GM19099 (cell line): ENCODE data around the gene DYNLT1.

Experiments used
- POLR2A ChIP-seq: IDR thresholded peaks from 3 replicates; pipeline ENCODE4 v1.6.1; 2011; ENCODE audit warnings: low read depth; ENCODE audit not compliant: insufficient read length; ENCODE audit errors: extremely low read depth

Gene DYNLT1

DNA sequence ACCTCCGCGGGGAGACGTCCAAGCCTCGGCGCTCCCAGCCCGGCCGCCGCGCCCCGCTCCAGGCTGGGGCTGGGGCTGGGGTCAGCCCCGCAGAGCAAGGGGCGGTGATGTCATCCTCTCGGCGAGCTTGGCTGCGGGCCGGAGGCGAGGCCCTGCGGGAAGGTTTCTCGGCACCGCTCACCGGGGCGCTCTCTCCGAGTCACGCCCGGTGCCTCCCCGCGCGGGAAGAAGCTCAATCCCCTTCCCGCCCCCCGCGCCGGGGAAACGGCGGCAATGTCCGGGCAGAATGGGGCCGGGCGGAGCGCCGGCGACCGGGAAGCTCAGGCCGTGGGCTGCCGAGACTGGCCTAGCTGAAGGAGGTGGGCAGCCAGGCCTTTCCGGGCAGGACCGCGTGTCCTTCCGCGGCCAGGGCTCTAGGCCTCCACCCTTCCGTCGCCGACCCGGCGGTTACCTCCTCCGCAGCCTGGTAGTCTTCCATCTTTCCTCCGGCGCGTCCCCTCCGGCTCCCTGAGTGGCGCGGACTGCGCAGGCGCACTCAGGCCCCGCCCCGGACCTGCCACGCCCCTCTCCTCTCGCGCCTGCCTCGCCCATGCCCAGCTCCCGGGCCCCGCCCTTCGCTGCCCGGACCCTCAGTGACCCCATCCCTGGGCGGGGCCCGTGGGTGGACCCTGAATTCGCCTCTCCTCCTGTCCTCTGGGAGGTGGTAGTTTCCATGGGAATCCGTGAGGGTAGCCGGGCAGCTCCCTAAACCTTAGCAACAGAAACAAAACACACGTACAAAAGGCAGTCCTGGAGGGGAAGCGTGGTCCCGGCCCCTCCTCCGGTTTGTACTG lies at the start of gene DYNLT1:
DYNLT1 (minus strand) TSS at position 513 of the 833 bp plus-strand sequence; CDS start at position 478, 35 bp downstream.
- peak; percentile 86 for TF ChIP-seq POLR2A

GRCh38 chr6:158688860-158689259 lies 44.3 kb upstream of the DYNLT1 start:
- TF ChIP-seq POLR2A = no peak

- no peak for TF ChIP-seq POLR2A
Observed at GRCh38 chr6:158687506-158687905, 43.0 kb upstream of the DYNLT1 start.

DNA sequence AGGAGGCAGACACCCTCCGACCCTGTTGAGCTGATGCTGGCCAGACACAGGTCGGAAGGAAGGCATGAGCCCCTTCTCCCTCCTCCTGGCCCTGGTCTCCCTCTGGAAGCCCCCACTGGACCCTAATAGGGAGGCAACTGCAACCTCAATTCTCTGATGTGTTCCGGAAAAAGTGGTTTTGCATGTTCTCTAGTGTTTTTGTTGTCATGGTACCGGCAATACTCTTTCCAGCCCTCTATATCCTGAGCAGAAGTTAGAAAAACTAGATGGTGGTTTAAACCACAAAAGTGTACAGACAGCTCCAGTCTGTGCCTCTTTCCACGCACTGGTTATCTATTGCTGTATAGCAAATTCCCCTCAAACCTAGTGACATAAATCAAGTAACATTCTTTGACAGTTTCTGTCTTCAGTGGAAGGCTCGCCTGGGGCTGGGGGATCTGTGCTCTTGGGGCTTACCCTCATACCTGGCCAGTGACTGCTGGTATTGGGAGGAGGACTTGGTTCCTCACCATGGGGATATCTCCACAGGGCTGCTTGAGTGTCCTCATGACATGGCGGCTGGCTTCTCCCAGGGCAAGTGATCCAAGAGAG lies 42.3 kb upstream of the DYNLT1 start:
- TF ChIP-seq POLR2A = no peak

DNA sequence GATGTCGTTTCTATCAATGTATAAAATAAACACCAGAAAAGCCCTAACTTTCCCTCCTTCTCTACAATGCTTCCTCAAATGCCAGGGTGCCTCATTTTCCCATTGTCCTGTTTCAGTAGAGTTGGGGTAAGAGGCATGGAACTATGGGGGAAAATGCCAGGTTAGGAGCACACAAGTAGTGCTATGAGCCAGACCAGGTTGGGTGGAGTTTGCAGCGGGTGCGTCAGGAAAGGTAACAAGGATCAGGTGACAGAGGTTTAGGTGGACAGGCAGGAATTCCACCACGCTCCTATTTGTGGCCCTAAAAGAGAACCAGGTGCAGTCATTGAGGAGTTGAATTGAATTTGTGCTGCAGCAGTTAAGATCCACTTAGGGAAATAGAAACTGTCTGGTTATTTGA lies 41.8 kb upstream of the DYNLT1 start:
- no peak for TF ChIP-seq POLR2A

DNA sequence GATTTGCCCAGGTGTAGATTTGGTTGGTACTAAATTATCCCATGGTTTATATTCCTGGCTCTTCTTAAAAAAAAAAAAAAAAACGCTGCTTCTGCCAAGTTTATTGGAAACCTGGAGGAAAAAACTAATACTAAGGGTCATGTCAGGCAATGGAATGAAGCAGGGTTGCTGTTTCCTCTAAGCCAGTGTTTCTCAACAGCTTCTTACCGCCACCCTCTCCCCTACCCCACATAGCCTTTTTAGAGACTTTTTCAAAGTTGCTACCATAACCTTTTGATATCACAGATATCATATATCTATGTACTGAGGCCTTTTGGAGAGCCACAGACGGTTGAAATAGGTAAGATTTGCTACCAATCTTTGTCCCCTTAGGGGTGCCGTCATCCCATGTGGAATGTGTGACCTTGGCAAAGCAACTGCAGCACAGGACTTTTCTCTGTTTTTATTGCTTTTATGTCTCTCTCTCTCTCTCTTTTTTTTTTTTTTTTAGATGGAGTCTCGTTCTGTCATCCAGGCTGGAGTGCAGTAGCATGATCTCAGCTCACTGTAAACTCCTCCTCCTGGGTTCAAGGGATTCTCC lies 40.3 kb upstream of the DYNLT1 start:
- no peak for TF ChIP-seq POLR2A

DNA sequence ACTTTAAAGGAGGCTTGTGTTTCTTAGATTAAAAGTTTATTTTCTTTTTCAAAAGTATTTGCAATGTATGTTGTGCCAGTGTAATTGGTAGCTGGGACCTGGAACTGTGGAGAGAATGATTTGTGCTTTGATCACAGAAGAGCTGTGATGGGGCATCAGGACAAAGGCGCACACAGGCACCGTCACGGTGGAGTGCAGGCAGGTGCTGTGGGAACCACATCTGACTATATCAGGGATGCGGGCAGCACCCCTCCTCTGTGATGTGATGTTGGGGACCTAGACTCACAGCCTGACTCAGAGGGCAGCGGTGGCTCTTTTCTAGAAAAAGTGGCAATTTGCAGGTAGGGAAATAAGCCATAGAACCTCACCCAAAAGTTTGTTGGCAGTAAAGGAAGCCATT lies 39.8 kb upstream of the DYNLT1 start:
- no peak for TF ChIP-seq POLR2A

GRCh38 chr6:158680481-158680880 lies 35.9 kb upstream of the DYNLT1 start:
- TF ChIP-seq POLR2A = no peak

- no peak for TF ChIP-seq POLR2A
Observed at GRCh38 chr6:158680015-158680414, 35.5 kb upstream of the DYNLT1 start.

GRCh38 chr6:158677906-158678578 lies 33.5 kb upstream of the DYNLT1 start:
- TF ChIP-seq POLR2A = no peak

GRCh38 chr6:158674342-158675131 lies 30.0 kb upstream of the DYNLT1 start:
- TF ChIP-seq POLR2A = no peak

DNA sequence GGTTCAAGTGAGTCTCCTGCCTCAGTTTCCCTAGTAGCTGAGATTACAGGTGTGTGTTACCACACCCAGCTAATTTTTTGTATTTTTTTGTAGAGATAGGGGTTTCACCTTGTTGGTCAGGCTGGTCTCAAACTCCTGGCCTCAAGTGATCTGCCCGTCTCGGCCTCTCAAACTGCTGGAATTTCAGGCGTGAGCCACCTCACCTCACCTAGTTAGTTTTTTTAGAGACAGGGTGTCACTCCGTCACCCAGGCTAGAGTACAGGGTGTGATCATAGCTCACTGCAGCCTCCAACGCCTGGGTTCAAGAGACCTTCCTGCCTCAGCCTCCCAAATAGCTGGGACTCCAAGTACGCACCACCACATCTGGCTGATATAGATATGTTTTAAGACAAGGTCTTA lies 28.2 kb upstream of the DYNLT1 start:
- no peak for TF ChIP-seq POLR2A

- TF ChIP-seq POLR2A = no peak
Observed at GRCh38 chr6:158669145-158670035, 24.8 kb upstream of the DYNLT1 start.

- TF ChIP-seq POLR2A = no peak
Observed at GRCh38 chr6:158668707-158669103, 24.2 kb upstream of the DYNLT1 start.
